ENCODE data around the gene SUPT3H.

The SUPT3H gene

GRCh38 chr6:44965708-44966107 is 412.0 kb downstream of the SUPT3H start:
- no peak for TF ChIP-seq CTCF (IDR thresholded peaks at IDR 0.05; ENCODE audit: insufficient read depth, missing control alignments)
- FAIRE-seq (peak; percentile 76), DNase-seq (ENCODE audit: insufficient read length, low spot score) (no peak)

GRCh38 chr6:44960898-44961297 is 416.8 kb downstream of the SUPT3H start:
- DNase-seq (ENCODE audit: insufficient read length, low spot score) (no peak), FAIRE-seq (peak; percentile 35)
- TF ChIP-seq CTCF (IDR thresholded peaks at IDR 0.05; ENCODE audit: insufficient read depth, missing control alignments): no peak

DNA sequence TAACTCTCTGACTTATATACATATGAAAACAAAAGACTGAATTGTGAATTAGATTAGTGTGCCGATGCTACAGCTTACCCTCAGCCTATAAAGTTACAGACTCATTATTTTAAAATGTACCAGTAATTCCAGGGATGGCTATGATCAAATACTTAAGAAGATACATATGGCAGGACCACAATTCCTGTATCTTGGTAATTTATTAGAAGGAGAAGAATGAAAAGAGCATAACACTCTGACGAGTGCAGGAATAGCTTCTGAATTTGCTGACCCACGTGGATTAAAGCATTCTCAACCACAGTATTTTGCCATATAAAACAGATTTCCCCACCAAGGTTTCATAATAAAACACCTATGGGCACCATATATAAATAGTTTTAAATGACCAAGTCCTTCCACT is 418.1 kb downstream of the SUPT3H start:
- no peak for TF ChIP-seq CTCF (IDR thresholded peaks at IDR 0.05; ENCODE audit: insufficient read depth, missing control alignments)
- FAIRE-seq: peak; percentile 71
- no peak for DNase-seq (ENCODE audit: insufficient read length, low spot score)

- no peak for DNase-seq (ENCODE audit: insufficient read length, low spot score)
- FAIRE-seq: peak; percentile 46
- TF ChIP-seq CTCF (IDR thresholded peaks at IDR 0.05; ENCODE audit: insufficient read depth, missing control alignments): no peak
Observed at GRCh38 chr6:44957156-44957555, 420.6 kb downstream of the SUPT3H start.

DNA sequence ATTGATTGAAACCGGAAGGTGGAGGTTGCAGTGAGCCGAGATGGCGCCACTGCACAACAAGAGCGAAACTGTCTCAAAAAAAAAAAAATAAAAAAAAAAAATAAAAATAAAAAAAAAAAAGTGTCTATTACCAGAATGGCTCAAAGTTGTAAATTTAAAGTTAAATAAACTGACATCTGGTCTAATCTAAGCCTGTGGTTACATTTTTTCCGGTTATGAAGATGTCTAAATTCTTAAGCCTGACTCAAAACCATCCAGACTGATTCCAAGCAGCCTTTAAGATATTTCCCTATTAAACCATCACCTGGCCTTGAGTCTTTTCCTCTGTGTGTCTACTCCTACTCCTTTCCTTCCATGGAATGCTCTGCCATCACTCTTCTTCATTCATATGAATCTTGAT is 421.3 kb downstream of the SUPT3H start:
- FAIRE-seq (no peak), DNase-seq (ENCODE audit: insufficient read length, low spot score) (no peak)
- no peak for TF ChIP-seq CTCF (IDR thresholded peaks at IDR 0.05; ENCODE audit: insufficient read depth, missing control alignments)

DNA sequence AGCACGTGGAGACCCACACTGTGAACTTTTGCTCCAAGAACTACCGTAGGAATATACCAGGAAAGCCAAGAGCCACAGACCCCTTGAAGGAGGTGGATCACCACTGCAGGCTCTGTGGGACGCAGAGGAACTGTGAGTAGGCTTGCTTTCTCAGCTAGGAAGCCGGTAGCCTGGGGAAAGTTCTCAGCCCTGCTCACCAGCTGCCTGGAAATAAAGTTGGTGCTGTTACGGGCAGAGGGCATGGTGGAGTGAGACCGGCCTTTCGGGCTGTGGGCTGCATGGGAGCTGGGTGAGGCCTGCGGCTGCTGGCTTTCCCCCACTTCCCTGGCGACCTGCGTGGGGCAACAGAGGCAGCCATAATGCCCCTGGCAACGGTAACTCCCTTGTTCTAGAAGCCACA is 422.6 kb downstream of the SUPT3H start:
- TF ChIP-seq CTCF (IDR thresholded peaks at IDR 0.05; ENCODE audit: insufficient read depth, missing control alignments): no peak
- FAIRE-seq (no peak), DNase-seq (ENCODE audit: insufficient read length, low spot score) (no peak)

DNA sequence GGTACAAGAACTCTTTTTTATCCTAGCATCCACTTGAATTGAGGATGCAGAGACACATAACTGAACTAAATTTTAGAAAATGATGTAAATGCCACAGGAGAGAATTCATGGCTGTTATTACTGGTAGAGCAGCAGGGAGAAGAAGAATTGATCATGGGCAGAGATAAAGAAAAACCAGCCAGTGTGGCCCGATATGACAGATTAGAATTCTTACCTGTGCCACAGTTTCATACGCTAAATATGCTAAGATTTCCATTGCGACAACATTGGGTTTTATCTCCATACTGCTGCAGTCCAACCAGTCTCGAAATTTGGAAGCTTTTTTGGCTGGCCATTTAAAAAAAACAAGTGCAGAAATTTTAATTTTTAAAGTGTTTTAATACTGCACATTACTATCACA is 423.5 kb downstream of the SUPT3H start:
- FAIRE-seq (no peak), DNase-seq (ENCODE audit: insufficient read length, low spot score) (no peak)
- no peak for TF ChIP-seq CTCF (IDR thresholded peaks at IDR 0.05; ENCODE audit: insufficient read depth, missing control alignments)
